DND-41 (cell line): ENCODE data around the gene PDLIM4.
A peak's percentile ranks its signal among the peaks of the same experiment; 100 is the strongest.

Source experiments
- ATAC-seq: fragments of 200-7000 bp; cut with Tn5 transposase; 3 replicates; pipeline ENCODE4 v1.9.1; 2021; ENCODE audit warnings: low read depth; ENCODE audit not compliant: insufficient read depth
- DNase-seq: peaks from one replicate; pipeline ENCODE4 v3.0.0-alpha.2; 2020
- H2AFZ ChIP-seq: 2 replicates; pipeline ENCODE4 v1.6.0; 2012; ENCODE audit warnings: low read depth, low read length
- H3K27ac ChIP-seq: 2 replicates; pipeline ENCODE4 v1.5.1; 2012; ENCODE audit warnings: low read length, inconsistent platforms
- H3K27me3 ChIP-seq: fragments of 200-600 bp; sonication (generic); 2 replicates; pipeline ENCODE4 v1.6.0; 2012; ENCODE audit warnings: low read length, mild to moderate bottlenecking, inconsistent platforms; ENCODE audit not compliant: insufficient read depth, poor library complexity
- H3K36me3 ChIP-seq: 2 replicates; pipeline ENCODE4 v1.5.1; 2012; ENCODE audit warnings: low read length, inconsistent platforms; ENCODE audit not compliant: insufficient read depth
- H3K4me1 ChIP-seq: 2 replicates; pipeline ENCODE4 v1.5.1; 2012; ENCODE audit warnings: mild to moderate bottlenecking, low read length; ENCODE audit not compliant: insufficient read depth
- H3K4me2 ChIP-seq: 2 replicates; pipeline ENCODE4 v1.6.0; 2012; ENCODE audit warnings: mild to moderate bottlenecking, moderate library complexity, low read length, inconsistent platforms; ENCODE audit not compliant: insufficient read depth
- H3K4me3 ChIP-seq, 2 experiments: fragments of 200-600 bp in 1 of 2; shearing (Covaris generic) in 1 of 2; 2 replicates each; pipeline ENCODE4 v1.5.1; 2012 to 2016; ENCODE audit warnings: inconsistent platforms in 2 of 2, low read length in 2 of 2, mild to moderate bottlenecking in 2 of 2, low read depth in 1 of 2, moderate library complexity in 1 of 2
- H3K79me2 ChIP-seq: 2 replicates; pipeline ENCODE4 v1.6.0; 2012; ENCODE audit warnings: low read length, inconsistent platforms; ENCODE audit not compliant: insufficient read depth
- H3K9ac ChIP-seq: 2 replicates; pipeline ENCODE4 v1.6.0; 2012; ENCODE audit warnings: low read depth, mild to moderate bottlenecking, inconsistent platforms, low read length, moderate library complexity
- H3K9me3 ChIP-seq: 2 replicates; pipeline ENCODE4 v1.5.1; 2012; ENCODE audit warnings: low read length, moderate library complexity, mild to moderate bottlenecking, inconsistent platforms; ENCODE audit not compliant: insufficient read depth, severe bottlenecking
- H4K20me1 ChIP-seq: 2 replicates; pipeline ENCODE4 v1.6.0; 2012; ENCODE audit warnings: low read length; ENCODE audit not compliant: insufficient read depth
- EZH2 ChIP-seq: IDR thresholded peaks from 3 replicates; pipeline ENCODE4 v1.6.1; 2012; ENCODE audit warnings: borderline replicate concordance, low read depth, mild to moderate bottlenecking, moderate library complexity, low read length, inconsistent platforms; ENCODE audit not compliant: severe bottlenecking
- TF ChIP-seq, protein P1 (sequence below): IDR thresholded peaks from 2 replicates; pipeline ENCODE4 v1.5.1; 2012; ENCODE audit warnings: borderline replicate concordance, low read length, moderate library complexity, mild to moderate bottlenecking; ENCODE audit not compliant: poor library complexity, severe bottlenecking; ENCODE audit errors: extremely low read depth

Gene PDLIM4

DNA sequence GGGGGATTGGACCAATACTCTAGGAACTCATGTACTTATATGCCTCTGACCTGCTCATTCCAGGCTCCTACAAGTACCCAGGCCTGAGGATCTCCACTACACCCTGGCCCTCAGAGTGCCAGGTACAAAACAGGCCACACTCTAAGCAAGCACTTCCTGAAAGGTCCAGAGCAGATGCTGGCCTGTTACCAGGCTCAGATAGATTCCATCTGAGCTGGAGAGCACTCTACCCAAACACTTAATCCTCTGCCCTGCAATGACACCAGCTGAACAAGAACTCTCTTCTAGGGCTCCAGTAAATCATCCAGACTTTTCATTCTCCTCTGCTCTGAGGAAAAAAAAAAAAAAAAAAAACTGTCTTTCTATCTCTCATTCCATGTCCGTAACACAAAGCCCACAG is 32.8 kb upstream of the PDLIM4 start:
- no peaks in the 10 kb centered on the region for H3K36me3 ChIP-seq
- H2AFZ ChIP-seq, result no peak overlapping the region
- TF ChIP-seq EZH2, result no peak
- TF ChIP-seq, protein P1, sequence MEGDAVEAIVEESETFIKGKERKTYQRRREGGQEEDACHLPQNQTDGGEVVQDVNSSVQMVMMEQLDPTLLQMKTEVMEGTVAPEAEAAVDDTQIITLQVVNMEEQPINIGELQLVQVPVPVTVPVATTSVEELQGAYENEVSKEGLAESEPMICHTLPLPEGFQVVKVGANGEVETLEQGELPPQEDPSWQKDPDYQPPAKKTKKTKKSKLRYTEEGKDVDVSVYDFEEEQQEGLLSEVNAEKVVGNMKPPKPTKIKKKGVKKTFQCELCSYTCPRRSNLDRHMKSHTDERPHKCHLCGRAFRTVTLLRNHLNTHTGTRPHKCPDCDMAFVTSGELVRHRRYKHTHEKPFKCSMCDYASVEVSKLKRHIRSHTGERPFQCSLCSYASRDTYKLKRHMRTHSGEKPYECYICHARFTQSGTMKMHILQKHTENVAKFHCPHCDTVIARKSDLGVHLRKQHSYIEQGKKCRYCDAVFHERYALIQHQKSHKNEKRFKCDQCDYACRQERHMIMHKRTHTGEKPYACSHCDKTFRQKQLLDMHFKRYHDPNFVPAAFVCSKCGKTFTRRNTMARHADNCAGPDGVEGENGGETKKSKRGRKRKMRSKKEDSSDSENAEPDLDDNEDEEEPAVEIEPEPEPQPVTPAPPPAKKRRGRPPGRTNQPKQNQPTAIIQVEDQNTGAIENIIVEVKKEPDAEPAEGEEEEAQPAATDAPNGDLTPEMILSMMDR, result no peak
- no peak for ATAC-seq
- H3K9me3 ChIP-seq, result no peaks in the 10 kb centered on the region
- H3K27me3 ChIP-seq, result peaks cover 11% of the 10 kb centered on the region
- H3K27ac ChIP-seq, result no peak overlapping the region
- no peak overlapping the region for H3K4me3 ChIP-seq
- H3K79me2 ChIP-seq, result no peaks in the 10 kb centered on the region
- H3K4me2 ChIP-seq, result no peak overlapping the region
- no peaks in the 10 kb centered on the region for H4K20me1 ChIP-seq
- no peaks in the 10 kb centered on the region for H3K4me1 ChIP-seq
- no peak for DNase-seq
- no peak overlapping the region for H3K9ac ChIP-seq

DNA sequence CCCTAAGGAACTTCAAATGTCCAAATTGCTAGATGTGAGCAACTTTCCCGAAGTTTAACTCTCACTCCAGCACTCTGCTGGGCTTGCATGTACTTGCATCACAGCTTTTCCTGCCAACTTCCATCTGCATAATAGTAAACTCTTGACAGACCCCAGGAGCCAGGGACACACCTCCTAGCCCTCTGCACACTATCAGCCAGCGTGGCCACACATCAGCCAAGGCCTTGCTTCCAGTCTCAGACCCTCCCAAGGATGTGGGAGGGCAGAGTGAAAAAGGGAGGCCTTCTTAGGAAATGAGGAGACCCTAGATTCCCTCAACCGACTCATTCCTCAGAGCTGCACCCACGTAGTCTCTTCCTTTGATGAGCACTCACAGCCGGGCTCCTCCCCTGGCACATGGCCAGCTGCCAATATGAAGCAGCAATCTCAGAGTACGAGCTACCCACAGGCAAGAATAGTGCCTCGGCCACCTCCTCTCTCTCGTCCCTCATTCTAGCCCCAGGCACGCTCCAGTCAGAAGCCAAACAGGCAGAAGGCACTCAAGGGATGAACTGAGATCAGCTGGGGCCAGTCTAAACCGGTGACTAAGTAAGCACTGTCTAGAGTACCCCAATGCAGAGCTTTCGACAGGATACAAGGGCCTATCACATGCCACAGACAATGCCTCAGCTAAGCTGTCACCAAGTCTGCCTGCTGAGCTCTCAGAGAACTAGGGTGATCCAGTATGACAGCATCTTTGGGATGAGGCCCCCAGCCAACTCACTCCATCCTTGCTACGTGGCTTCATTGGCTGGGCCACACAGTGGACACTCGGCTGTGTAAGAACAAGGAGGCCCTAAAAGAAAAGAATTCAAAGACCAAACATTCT is 32.1 kb upstream of the PDLIM4 start:
- Histone ChIP-seq H4K20me1 (no peaks in the 10 kb centered on the region), H3K27me3 (peaks cover 11% of the 10 kb centered on the region), H3K36me3 (no peaks in the 10 kb centered on the region), H2AFZ (no peak overlapping the region), H3K4me3 (no peak overlapping the region), H3K4me2 (no peak overlapping the region), H3K27ac (no peak overlapping the region), H3K9ac (no peak overlapping the region), H3K4me1 (no peaks in the 10 kb centered on the region), H3K79me2 (no peaks in the 10 kb centered on the region), H3K9me3 (no peaks in the 10 kb centered on the region)
- DNase-seq, result peak; percentile 24
- ATAC-seq, result 0 out of 3 replicates have a peak, but pooled peaks have one; percentile 37
- no peak for TF ChIP-seq EZH2
- TF ChIP-seq, protein P1, result no peak

DNA sequence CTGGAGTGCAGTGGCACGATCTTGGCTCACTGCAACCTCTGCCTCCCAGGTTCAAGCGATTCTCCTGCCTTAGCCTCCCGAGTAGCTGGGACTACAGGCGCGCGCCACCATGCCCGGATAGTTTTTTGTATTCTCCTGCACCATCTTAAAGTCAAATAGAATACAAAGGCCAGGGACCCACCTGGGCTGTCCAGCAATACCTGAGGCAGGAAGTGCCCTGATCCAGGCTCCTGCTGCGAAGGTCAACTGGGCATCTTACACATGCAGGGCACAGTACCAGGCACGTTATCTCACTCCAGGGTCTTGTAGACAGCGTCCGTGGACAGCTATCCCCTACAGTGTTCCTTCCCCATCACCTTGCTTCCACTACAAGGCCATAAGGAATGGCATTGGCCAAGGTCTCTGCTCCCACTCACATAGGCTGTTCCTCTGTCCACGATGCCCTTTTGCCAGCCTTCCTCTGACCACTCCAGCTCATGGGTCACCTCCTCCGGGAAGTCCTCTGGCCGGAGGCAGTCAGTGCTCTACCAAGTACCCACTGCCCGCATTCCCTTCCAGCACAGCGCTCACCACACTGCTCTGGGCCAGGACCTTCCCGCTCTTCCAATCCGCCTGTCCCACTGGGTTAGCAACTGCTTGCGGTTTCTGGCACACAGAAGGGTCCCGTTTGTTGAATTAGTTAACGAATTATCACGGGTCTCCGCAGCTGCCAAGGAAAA is 30.8 kb upstream of the PDLIM4 start:
- Histone ChIP-seq H3K9me3 (no peaks in the 10 kb centered on the region), H3K4me1 (no peaks in the 10 kb centered on the region), H3K4me2 (no peak overlapping the region), H3K4me3 (no peak overlapping the region), H3K9ac (no peak overlapping the region), H2AFZ (no peak overlapping the region), H3K36me3 (no peaks in the 10 kb centered on the region), H4K20me1 (no peaks in the 10 kb centered on the region), H3K27me3 (peaks cover 11% of the 10 kb centered on the region), H3K79me2 (no peaks in the 10 kb centered on the region), H3K27ac (no peak overlapping the region)
- DNase-seq (no peak), ATAC-seq (no peak)
- no peak for TF ChIP-seq EZH2
- TF ChIP-seq, protein P1, result no peak
